GF-D8 (cell line): ENCODE data around the gene CCZ1.
"Not testable (repeated sequence)": the region's sequence is repeated elsewhere in the genome, so short reads cannot be mapped to it uniquely, and the experiment has no call there.

Source experiments
- DNase-seq: peaks from one replicate; lab custom pipeline; 2025; lab: John Stamatoyannopoulos, UW

Gene CCZ1

GRCh38 chr7:5916529-5916928, 18.0 kb downstream of the CCZ1 start:
- DNase-seq: not testable (repeated sequence)

- not testable (repeated sequence) for DNase-seq
Measured at GRCh38 chr7:5924180-5924579, 25.6 kb downstream of the CCZ1 start.

GRCh38 chr7:5924630-5925029, 26.1 kb downstream of the CCZ1 start:
- DNase-seq: not testable (repeated sequence)

DNA sequence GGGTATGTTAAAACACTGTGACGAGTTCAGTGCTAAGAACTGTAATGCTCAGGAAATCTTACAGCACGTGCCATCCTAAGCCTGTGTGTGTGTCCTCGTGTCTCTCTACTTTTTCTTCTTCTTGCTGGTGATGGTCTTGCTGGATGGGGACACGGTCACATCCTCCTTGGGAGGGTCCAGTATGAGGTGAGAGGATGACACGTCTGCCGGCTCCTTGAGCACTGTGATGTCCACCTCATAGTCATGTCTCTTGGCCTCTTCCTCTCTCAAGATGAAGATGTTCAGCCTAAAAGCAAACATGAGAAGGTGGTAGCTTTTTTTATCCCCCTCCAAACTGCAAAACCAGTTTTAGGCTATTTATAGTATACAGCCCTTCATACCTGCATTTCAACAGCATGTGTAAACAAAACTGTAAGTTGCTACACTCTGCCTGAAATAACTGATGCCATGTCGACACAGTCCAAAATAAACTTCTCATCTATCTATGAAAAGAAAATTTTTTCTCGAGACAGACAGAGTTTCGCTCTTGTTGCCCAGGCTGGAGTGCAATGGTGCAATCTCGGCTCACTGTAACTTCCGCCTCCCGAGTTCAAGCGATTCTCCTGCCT, 27.8 kb downstream of the CCZ1 start:
- DNase-seq: not testable (repeated sequence)

- not testable (repeated sequence) for DNase-seq
Measured at GRCh38 chr7:5930290-5930689, 31.8 kb downstream of the CCZ1 start.

GRCh38 chr7:5931250-5931649, 32.7 kb downstream of the CCZ1 start:
- not testable (repeated sequence) for DNase-seq

DNA sequence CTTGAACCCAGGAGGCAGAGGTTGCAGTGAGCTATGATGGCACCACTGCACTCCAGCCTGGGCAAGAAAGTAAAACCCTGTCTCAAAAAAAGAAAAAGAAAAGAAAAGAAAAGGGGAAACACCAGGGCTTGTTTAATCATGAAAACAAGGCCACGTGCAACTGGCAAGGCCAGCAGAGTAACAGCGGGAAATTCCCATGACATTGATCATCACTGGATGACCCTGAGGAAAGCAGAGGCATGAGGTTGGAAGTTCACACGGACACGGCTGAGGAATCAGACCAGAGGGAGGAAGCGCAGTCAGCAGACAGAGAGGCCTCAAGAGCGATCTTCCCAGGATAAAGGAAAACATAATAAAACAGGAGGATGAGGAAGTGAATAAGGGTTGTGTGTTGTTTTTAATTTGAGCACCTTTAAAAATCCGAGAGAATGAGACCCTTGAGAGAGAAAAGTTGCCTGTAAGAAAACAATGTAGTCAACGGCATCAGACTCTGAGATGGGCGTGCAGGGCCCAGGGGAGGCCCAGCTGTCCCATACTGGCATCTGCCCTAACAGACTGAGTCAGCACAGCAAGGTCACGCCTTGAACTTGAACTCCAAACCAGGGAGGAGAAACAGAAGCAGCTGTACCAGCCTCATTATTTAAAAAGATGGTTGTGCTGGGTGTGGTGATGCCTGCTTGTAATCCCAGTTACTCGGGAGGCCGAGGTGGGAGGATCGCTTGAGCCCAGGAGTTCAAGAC, 33.5 kb downstream of the CCZ1 start:
- not testable (repeated sequence) for DNase-seq

DNA sequence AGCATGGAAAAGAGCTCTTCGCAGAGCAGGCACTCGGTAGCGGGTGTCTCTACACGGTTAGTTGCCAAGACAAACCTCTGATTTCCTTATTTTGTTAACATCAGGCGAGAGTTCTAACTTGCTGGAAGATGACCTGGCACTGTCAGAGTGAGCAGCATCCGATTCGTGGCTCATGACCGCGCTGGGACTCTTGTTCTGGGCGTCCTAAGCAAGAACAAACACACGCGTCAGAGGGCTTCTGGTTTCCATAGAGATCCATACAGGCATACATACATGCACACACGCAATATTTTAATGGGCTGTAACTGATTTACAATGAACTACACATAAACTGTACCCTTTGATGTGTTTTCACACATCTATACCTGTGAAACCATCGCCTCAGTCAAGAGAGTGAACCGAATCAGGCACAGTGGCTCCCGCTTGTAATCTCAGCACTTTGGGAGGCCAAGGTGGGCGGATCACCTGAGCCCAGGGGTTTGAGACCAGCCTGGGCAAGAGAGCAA, 36.5 kb downstream of the CCZ1 start:
- not testable (repeated sequence) for DNase-seq

DNA sequence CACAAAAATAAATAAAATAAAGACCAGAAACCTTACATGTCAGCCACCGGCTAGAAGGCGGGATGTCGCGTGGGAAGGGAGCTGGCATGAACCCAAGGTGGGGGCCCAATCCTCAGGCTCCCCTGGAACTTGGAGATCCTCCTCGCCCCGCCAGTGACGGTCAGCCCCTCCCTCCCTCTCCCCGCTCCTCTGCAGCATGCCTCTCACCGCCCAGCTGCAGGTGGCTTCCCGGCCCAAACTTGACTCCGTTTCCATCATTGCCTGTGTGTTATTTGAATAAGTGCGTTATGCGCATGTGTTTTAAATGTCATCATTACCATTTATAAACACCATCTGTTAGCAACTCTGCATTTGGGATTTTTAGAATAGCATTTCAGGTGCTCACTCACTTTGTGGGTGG, 64.7 kb downstream of the CCZ1 start:
- not testable (repeated sequence) for DNase-seq

- not testable (repeated sequence) for DNase-seq
Measured at GRCh38 chr7:5963810-5964209, 65.3 kb downstream of the CCZ1 start.

GRCh38 chr7:5970347-5970911, 71.9 kb downstream of the CCZ1 start, which contains the start of gene RSPH10B:
Gene RSPH10B (minus strand): TSS chr7:5970689. CDS start chr7:5967116, 3,573 bp downstream.
- not testable (repeated sequence) for DNase-seq

DNA sequence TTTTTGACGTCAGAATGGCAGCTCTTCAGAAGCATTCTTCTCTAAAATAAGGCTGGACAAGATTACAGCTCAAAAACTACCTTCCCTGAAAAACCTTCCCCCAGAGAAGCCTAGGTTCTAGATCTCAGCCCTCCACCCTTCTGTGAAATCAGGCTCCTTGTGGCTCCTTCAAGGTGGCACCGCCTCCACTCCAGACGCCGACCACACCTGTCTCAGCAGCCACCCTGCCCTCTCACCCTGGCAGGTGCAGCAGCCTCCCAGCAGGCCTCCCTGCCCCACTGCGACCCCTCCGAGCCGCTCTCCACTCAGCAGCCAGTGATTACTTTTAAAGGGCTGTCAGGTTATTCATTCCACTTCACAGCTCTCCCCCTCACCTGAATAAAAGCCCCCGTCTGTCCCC, 75.0 kb downstream of the CCZ1 start:
- DNase-seq: not testable (repeated sequence)
